ENCODE measurements around the gene SERPINA1. TPM values are rescaled to one million over a fixed set of nuclear protein-coding genes. Genes with fewer than 3 reads are reported as not detected.

SERPINA1 gene
- total RNA-seq, 1 experiment from 2014 or later = 9.1 TPM

DNA sequence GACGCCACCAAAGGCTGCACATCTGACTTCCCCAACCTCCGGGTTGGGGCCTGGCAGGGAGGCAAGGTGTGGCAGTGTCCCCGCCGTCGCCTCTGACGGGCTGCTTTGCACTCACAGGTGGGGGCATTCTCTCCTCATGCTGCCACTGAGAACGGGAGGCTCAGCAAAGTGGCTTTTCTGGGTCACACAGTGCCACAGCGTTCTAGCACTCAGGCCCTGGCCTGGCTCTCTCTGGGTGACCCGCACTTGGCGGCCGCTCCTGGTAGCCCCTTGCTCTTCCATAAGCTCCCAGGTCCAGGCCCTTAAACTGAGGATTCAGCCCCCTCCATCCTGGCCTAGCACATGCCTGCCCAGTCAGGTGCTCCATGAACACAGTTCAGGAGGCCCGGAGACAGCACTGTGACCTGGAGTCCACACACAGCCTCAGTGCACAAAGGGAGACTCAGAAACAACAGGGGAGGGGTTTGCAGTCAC lies 25.2 kb downstream of the SERPINA1 start (continued):
- TF ChIP-seq CEBPB (IDR thresholded peaks at IDR 0.05; ENCODE audit: low read depth) (no peak), YY1 (IDR thresholded peaks at IDR 0.05; ENCODE audit: extremely low read depth, insufficient replicate concordance, low read depth, low read length) (no peak), FOSL1 (IDR thresholded peaks at IDR 0.05; ENCODE audit: low read depth) (no peak), RAD21 (IDR thresholded peaks at IDR 0.05; ENCODE audit: low read depth) (no peak), ZNF274 (IDR thresholded peaks at IDR 0.05; ENCODE audit: low read depth, low read length) (no peak), POLR2A (IDR thresholded peaks at IDR 0.05; ENCODE audit: borderline replicate concordance, extremely low read depth, insufficient read depth, insufficient read length) (no peak)
- TF ChIP-seq, protein P1, sequence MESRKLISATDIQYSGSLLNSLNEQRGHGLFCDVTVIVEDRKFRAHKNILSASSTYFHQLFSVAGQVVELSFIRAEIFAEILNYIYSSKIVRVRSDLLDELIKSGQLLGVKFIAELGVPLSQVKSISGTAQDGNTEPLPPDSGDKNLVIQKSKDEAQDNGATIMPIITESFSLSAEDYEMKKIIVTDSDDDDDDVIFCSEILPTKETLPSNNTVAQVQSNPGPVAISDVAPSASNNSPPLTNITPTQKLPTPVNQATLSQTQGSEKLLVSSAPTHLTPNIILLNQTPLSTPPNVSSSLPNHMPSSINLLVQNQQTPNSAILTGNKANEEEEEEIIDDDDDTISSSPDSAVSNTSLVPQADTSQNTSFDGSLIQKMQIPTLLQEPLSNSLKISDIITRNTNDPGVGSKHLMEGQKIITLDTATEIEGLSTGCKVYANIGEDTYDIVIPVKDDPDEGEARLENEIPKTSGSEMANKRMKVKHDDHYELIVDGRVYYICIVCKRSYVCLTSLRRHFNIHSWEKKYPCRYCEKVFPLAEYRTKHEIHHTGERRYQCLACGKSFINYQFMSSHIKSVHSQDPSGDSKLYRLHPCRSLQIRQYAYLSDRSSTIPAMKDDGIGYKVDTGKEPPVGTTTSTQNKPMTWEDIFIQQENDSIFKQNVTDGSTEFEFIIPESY (IDR thresholded peaks at IDR 0.05; ENCODE audit: extremely low read depth, insufficient replicate concordance, low read length) = no peak

DNA sequence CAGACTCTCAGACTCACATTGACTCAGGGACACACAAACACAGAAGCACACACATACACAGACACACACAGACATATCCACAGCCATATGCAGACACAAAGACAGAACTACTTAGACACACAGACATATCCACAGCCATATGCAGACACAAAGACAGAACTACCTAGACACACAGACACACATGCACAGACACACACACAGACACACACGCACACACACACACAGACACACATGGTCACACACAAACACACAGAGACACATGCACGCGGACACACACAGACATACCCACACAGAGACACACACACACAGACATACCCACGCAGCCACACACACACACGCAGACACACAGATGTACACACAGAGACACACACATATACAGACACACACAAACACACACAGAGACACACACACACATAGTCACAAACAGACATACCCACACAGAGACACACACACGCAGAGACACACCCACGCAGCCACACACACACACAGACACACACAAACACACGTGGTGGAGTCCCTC lies 25.7 kb downstream of the SERPINA1 start:
- CTCF ChIA-PET = no interaction called here
- TF ChIP-seq YY1 (IDR thresholded peaks at IDR 0.05; ENCODE audit: extremely low read depth, insufficient replicate concordance, low read depth, low read length) (no peak), CEBPB (IDR thresholded peaks at IDR 0.05; ENCODE audit: low read depth) (no peak), CBX3 (IDR thresholded peaks at IDR 0.05; ENCODE audit: low read depth) (no peak), TCF7L2 (IDR thresholded peaks at IDR 0.05; ENCODE audit: borderline replicate concordance, extremely low read depth, insufficient read depth, insufficient read length) (no peak), RAD21 (IDR thresholded peaks at IDR 0.05; ENCODE audit: low read depth) (no peak), EZH2 (IDR thresholded peaks at IDR 0.05) (no peak), POLR2A (IDR thresholded peaks at IDR 0.05; ENCODE audit: borderline replicate concordance, extremely low read depth, insufficient read depth, insufficient read length) (no peak), SIN3A (IDR thresholded peaks at IDR 0.05; ENCODE audit: low read depth) (no peak)
- TF ChIP-seq, protein P1 (IDR thresholded peaks at IDR 0.05; ENCODE audit: extremely low read depth, insufficient replicate concordance, low read length) = no peak
- no peaks in the 10 kb centered on the region for H3K4me1 ChIP-seq (ENCODE audit: control insufficient read depth in 1 of 2, insufficient read depth in 2 of 2, low read length in 2 of 2)
- RAD21 ChIA-PET (ENCODE audit: low non-redundant PET in 1 of 2, low total read pairs in 2 of 2, uncharacterized antibody in 2 of 2, unreplicated experiment in 2 of 2) = no interaction called here
- H4K20me1 ChIP-seq (ENCODE audit: insufficient read depth) = no peaks in the 10 kb centered on the region
- H3K27me3 ChIP-seq (ENCODE audit: insufficient read depth, low read length) = no peaks in the 10 kb centered on the region
- H3K4me3 ChIP-seq (replicated peaks in 1 of 2; ENCODE audit: low read depth in 1 of 2, low read length in 2 of 2) = no peak overlapping the region
- H3K9me3 ChIP-seq (ENCODE audit: control insufficient read depth in 1 of 2, insufficient read depth in 1 of 2, low read depth in 1 of 2, low read length in 2 of 2) = no peaks in the 10 kb centered on the region
- H3K79me2 ChIP-seq (ENCODE audit: insufficient read depth, low read length) = no peaks in the 10 kb centered on the region
- intact Hi-C loops (cut with micrococcal nuclease) = no loop called here
- H3K27ac ChIP-seq (ENCODE audit: low read depth, low read length) = no peak overlapping the region
- H3K36me3 ChIP-seq (ENCODE audit: control insufficient read depth in 1 of 2, insufficient read depth in 2 of 2, low read length in 2 of 2) = no peaks in the 10 kb centered on the region
- ATAC-seq = no peak
- POLR2A ChIA-PET = no interaction called here
- H3K9me2 ChIP-seq (ENCODE audit: insufficient read depth) = no peaks in the 10 kb centered on the region
- DNase-seq (ENCODE audit: low read depth, low spot score) = no peak
- H2AFZ ChIP-seq (ENCODE audit: low read depth, low read length, poor library complexity, severe bottlenecking) = no peak overlapping the region
- H3K4me2 ChIP-seq (ENCODE audit: low read length) = no peak overlapping the region
- no TSS peak for BruUV-seq (replicated peaks)
- H3K9ac ChIP-seq (ENCODE audit: low read length) = no peak overlapping the region

Data from HCT116 (cell line).